Measurements from ENCODE around the gene COMMD10.

DNA sequence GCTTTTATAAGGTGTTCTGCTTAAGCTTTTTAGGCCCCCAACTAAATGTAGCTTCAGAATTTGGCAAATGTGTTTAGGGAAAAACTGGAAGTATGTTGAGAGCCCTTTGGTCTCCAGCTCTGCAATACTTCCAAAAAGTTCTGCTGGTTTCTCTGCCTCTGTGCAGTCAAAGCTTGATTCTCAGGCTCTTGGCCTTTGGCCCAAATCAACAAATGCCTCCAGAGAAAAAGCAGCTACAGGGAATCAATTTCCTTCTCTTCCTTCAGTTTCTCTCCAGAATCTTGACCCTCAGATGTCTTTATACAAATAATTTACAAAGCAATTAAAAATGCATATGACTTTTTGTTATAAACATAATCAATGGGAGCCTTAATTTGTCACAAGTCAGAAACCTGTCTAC, 235.7 kb downstream of the COMMD10 start:
- no peak for TF ChIP-seq CTCF (IDR thresholded peaks at IDR 0.05; ENCODE audit: poor library complexity)
- TF ChIP-seq EZH2 (IDR thresholded peaks at IDR 0.05; ENCODE audit: borderline replicate concordance) = no peak

All from hepatocyte (in vitro differentiated cells).